Brain microvascular endothelial cell (primary cell): Measurements from ENCODE around the gene TNFAIP6.
"Not testable (repeated sequence)": the region's sequence is repeated elsewhere in the genome, so short reads cannot be mapped to it uniquely, and the experiment has no call there.

Source experiments
- DNase-seq: peaks from one replicate; pipeline ENCODE4 v3.0.0-alpha.2; 2020
- H3K27ac ChIP-seq: fragments of 250-450 bp; sonication (Bioruptor Pico); 2 replicates; pipeline ENCODE4 v1.5.1; 2020; ENCODE audit warnings: mild to moderate bottlenecking, moderate library complexity
- H3K27me3 ChIP-seq: fragments of 250-450 bp; sonication (Bioruptor Pico); replicated peaks from 2 replicates; pipeline ENCODE4 v1.5.1; 2020; ENCODE audit warnings: mild to moderate bottlenecking
- H3K36me3 ChIP-seq: fragments of 250-450 bp; sonication (Bioruptor Pico); replicated peaks from 2 replicates; pipeline ENCODE4 v1.5.1; 2020; ENCODE audit warnings: mild to moderate bottlenecking
- H3K4me3 ChIP-seq: 2 replicates; pipeline ENCODE4 v1.5.1; 2011; ENCODE audit warnings: low read depth, mild to moderate bottlenecking, control low read depth, low read length, moderate library complexity
- CTCF ChIP-seq: IDR thresholded peaks from 2 replicates; pipeline ENCODE4 v1.5.1; 2011; ENCODE audit warnings: low read depth, mild to moderate bottlenecking, moderate library complexity, low read length, control low read depth, inconsistent platforms; ENCODE audit errors: missing control alignments
- in situ Hi-C: cut with HindIII; loops from 2 replicates; pipeline ENCODE4 v1.10.0; 2017; ENCODE audit warnings: low sequenced_read_pairs, low pct_ligation_motif_present

TNFAIP6 gene

GRCh38 chr2:151343073-151343472, 14.3 kb upstream of the TNFAIP6 start:
- TF ChIP-seq CTCF = no peak
- in situ Hi-C loops = no loop called here
- no peaks in the 10 kb centered on the region for H3K27me3 ChIP-seq
- no peak for DNase-seq
- H3K36me3 ChIP-seq = no peaks in the 10 kb centered on the region
- H3K27ac ChIP-seq = no peak overlapping the region
- H3K4me3 ChIP-seq = no peak overlapping the region

GRCh38 chr2:151344191-151344590, 13.2 kb upstream of the TNFAIP6 start:
- H3K27me3 ChIP-seq, H3K36me3 ChIP-seq, H3K27ac ChIP-seq, H3K4me3 ChIP-seq, in situ Hi-C loops: not testable (repeated sequence)
- DNase-seq = peak; percentile 44

GRCh38 chr2:151344906-151345305, 12.5 kb upstream of the TNFAIP6 start:
- in situ Hi-C loops = no loop called here
- no peaks in the 10 kb centered on the region for H3K36me3 ChIP-seq
- no peak for TF ChIP-seq CTCF
- no peaks in the 10 kb centered on the region for H3K27me3 ChIP-seq
- no peak for DNase-seq
- no peak overlapping the region for H3K27ac ChIP-seq
- H3K4me3 ChIP-seq = no peak overlapping the region

- in situ Hi-C loops = no loop called here
- Histone ChIP-seq H3K27me3 (no peaks in the 10 kb centered on the region), H3K36me3 (no peaks in the 10 kb centered on the region), H3K4me3 (no peak overlapping the region), H3K27ac (no peak overlapping the region)
- DNase-seq = no peak
- TF ChIP-seq CTCF = no peak
Measured at GRCh38 chr2:151347294-151347693, 10.1 kb upstream of the TNFAIP6 start.

DNA sequence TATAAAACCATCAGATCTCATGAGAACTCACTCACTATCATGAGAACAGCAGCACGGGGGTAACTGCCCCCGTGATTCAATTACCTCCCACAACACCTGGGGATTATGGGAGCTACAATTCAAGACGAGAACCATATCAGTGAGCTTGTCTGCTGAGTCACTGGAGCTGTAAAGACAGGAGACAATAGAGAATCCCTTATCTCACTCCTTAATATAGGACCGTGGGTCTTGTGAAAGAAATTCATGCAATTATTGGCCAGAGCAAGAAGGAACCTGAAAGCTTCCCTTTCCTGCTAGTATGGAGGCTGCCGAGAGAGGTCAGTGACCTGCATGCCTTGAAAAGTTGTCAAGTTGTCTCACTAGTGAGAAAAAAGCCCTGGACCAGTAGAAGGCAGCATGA, 9.5 kb upstream of the TNFAIP6 start:
- no peak overlapping the region for H3K4me3 ChIP-seq
- no peak overlapping the region for H3K27ac ChIP-seq
- H3K36me3 ChIP-seq = no peaks in the 10 kb centered on the region
- peak; percentile 7 for DNase-seq
- in situ Hi-C loops = no loop called here
- H3K27me3 ChIP-seq = no peaks in the 10 kb centered on the region
- no peak for TF ChIP-seq CTCF

DNA sequence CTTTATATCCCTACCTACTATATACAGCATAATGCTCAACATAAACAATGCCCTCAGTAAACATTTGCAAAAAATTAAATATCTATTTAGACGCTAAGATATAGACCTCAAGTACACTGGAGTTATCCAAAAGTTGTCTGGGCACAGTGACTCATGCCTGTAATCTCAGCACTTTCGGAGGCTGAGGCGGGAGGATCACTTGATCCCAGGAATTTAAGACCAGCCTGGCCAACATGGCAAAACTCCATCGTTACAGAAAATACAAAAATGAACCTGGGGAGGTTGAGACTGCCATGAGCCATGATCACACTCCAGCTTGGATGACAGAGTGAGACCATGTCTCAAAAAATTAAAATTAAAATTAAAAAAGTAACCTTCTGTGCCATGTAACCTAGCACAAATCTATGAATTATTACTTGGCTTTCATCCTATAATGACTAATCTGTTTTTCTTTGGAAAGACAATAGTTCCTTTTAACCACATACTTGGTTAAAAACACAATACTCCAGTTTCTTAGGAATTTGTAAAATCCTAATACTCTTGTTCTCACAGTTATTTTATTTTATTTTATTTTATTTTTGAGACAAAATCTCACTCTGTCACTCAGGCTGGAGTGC, 6.7 kb upstream of the TNFAIP6 start:
- in situ Hi-C loops = no loop called here
- H3K27me3 ChIP-seq = no peaks in the 10 kb centered on the region
- TF ChIP-seq CTCF = no peak
- no peaks in the 10 kb centered on the region for H3K36me3 ChIP-seq
- DNase-seq = peak; percentile 54
- H3K4me3 ChIP-seq = no peak overlapping the region
- H3K27ac ChIP-seq = peak overlapping the region; percentile 70
